Fibroblast of skin of back (primary cell): ENCODE measurements around the gene GPI.
A peak's percentile ranks its signal among the peaks of the same experiment; 100 is the strongest.

Experiments
- DNase-seq: peaks from one replicate; pipeline ENCODE4 v3.0.0-alpha.2; 2013

Gene GPI

DNA sequence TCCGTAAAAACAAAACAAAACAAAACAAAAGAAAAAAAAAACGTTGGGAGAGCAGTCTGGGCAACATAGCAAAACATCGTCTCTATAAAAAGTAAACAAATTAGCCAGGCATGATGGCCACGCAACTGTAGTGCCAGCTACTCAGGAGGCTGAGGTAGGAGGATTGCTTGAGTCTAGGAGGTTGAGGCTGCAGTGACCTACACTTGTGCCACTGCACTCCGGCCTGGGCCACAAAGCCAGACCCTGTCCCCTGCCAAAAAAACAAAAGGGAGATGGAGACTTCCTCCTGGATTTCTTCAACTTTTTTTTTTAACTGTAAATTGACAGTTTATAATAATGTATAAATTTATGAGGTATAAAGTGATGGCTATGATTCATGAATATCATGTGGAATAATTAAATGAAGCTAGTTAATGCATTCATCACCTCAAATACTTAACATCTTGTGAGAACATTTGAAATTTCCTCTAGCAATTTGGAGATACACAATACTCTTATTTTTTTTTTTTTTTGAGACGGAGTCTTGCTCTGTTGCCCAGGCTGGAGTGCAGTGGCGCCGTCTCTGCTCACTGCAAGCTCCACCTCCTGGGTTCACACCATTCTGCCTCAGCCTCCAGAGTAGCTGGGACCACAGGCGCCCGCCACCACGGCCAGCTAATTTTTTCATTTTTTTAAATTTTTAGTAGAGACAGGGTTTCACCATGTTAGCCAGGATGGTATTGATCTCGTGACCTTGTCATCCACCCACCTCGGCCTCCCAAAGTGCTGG is 41.1 kb downstream of the GPI start:
- no peak for DNase-seq

DNA sequence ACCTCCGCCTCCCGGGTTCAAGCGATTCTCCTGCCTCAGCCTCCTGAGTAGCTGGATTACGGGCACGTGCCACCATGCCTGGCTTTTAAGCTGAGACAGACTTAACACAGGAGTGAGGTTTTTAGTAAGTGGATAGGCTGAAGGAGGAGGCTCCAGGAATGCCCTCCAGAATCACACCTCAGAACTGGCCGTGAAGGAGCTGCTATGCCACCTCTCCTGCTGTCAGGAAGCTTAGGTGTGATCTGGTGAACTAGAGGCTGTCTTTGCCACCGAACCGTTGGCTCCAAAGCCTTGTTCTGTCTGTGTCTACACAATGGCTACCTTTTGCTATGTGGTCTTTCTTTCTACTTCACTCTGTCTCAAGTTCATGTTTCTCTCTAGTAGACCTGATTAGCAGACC is 43.4 kb downstream of the GPI start:
- DNase-seq: no peak

DNA sequence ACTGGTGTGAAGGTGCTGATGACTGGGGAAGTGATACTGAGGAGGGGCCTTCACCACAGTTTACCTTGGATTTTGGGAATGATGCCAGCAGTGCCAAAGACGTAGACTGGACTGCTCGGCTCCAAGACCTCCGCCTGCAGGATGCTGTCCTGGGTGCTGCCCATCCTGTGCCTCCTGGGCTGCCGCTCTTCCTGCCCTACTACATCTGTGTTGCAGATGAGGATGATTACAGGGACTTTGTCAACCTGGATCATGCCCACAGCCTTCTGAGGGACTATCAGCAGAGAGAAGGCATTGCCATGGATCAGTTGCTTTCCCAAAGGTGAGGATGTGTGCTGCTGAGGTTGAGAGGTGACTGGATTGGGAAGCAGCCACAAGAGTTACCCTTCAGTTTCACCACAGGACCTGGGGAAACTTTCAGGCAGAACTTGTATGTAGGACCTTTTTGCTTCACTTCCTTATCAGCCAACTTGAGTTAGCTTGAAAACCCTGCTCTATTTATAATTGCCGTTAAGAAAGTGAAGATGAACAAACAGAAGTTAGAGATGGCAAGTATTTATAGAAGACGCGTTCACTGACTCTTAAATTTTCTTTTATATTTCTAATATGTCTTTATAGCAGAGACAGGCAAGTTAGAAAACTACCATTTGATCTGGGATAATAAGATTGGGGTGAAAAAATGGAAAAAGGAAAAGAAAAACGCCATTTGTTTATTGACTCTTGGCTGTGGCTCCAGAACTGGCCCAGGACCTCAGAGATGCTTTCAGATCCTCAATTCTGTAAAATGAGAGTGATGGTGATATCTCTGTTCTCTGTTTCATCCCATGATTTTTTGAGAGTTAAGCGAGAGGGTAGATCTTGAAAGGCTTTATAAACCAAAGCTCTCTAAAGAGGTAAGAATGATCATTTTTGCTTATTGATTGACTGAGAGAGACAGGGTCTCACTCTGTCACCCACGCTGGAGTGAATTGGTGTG is 44.5 kb downstream of the GPI start:
- DNase-seq: no peak

DNA sequence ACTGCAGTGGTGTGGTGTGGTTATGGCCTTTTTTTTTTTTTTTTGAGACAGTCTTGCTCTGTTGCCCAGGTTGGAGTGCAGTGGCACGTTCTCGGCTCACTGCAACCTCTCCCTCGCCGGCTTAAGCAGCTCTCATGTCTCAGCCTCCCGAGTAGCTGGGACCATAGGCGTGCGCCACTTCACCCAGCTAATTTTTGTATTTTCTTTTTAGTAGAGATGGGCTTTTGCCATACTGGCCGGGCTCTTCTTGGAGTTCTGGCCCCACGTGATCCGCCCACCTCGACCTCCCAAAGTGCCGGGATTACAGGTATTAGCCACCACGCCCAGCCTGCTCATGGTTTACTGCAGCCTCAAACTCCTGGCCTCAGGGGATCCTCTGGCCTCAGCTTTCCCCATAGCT is 46.2 kb downstream of the GPI start:
- DNase-seq: no peak

DNA sequence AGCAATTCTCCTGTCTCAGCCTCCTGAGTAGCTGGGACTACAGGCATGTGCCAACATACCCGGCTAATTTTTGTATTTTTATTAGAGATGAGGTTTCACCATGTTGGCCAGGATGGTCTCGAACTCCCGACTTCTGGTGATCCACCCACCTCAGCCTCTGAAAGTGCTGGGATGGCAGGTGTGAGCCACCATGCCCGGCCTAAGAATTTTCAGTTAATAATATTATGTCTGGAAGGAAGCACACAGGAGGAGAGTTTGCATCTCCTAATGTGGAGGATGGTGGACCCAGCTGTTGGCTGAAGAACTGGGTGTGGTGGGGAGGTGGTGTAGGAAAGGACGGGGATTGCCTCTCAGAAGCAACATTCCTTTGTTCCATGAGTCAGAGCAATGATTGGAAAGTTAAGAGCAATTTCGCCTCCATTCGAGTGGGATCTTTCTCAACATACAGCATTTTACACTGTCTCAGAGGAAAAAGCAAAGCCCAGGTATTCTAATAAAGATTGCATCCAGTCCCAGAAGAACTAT is 51.1 kb downstream of the GPI start:
- no peak for DNase-seq

DNA sequence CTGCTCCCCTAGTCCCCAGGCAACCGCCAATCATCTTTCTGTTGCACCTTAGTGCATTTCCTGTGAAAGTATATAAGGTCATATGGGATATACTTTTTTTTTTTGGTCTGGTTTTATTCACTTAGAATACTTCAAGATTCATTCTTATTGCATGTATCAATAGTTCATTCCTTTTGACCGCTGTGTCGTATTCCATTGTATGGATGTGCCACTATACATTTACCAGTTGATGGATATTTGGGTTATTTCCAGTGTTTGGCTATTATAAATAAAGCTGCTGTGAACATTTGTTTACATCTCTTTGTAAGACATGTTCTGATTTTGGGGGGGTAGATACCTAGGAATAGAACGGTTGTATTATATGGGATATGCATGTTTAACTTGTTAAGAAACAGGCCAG is 53.3 kb downstream of the GPI start:
- no peak for DNase-seq

DNA sequence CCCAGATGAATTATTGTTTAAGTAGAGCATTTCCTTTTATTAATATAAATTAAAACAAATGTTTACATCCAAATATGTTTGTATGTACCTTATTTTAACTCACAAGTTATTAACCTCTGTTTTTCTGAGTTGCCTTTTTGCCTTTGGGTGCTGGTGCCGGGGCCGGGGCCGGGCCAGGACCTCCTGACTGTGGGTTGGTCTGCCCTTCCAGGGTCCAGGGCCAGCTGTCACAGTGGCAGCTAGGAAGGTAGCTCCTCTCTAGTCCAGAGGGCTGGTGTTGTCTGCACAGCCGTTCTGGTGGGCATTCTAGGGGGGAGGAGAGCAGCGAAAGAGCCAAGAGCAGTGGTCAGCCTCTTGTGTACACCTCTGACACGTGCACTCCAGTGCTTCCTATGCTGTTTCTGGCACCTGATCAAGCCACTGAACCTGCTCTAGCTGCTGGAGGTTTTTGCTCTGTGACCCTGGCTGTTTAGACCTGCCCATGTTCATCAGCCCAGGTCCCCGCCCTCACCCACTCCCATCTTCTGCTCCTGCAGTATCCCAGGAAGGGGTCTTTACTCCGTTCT is 61.2 kb downstream of the GPI start:
- DNase-seq: no peak

DNA sequence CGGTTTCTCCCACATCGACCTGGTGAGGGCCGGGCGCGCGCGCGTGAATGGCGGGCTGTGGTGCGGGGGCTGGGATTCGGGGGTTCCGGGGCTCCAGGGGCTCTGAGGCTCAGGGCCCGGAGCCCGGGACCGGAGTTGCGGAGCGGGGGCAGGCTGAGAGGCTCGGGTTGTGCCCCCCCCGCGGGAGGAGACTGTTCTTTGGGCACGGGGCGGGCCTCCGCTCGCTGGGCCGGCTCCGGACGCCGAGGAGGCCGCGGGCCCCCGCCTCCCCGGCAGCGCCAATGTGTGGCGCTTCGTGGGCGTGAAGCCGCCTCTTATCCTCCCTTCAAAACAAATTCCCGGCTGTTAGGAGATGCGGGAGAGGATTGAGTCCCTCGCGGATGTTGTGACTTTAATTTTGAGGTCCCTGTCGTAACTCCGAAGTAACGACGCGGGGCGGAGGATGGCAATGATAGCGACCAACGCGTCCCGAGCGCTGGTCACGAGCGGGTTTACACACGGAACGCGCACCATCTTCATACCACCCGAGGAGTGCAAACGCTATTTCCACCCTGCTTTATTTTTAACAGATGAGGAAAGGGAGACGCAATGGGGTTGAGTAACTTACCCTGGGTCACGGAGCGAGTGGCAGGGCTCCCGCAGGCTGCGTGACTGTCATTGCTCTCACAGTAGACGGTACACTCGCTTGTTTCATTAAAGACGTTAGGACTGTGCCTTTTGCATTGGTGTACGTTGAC is 63.7 kb downstream of the GPI start:
- DNase-seq: peak; percentile 39

DNA sequence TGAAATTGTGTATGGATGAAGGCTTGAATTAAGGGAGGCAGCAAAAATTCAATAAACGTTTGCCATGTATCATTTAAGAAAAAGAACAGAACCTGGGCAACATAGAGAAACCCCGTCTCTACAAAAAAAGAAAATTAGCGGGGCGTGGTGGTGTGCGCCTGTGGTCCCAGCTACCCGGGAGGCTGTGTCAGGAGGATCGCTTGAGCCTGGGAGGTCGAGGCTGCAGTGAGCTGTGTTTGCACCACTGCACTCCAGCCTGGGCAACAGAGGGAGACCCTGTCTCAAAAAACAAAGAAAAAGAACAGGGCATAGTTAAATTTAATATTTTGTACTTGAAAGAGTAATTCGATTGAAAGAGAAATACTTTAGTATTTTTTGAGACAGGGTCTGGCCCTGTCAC is 64.6 kb downstream of the GPI start:
- no peak for DNase-seq

DNA sequence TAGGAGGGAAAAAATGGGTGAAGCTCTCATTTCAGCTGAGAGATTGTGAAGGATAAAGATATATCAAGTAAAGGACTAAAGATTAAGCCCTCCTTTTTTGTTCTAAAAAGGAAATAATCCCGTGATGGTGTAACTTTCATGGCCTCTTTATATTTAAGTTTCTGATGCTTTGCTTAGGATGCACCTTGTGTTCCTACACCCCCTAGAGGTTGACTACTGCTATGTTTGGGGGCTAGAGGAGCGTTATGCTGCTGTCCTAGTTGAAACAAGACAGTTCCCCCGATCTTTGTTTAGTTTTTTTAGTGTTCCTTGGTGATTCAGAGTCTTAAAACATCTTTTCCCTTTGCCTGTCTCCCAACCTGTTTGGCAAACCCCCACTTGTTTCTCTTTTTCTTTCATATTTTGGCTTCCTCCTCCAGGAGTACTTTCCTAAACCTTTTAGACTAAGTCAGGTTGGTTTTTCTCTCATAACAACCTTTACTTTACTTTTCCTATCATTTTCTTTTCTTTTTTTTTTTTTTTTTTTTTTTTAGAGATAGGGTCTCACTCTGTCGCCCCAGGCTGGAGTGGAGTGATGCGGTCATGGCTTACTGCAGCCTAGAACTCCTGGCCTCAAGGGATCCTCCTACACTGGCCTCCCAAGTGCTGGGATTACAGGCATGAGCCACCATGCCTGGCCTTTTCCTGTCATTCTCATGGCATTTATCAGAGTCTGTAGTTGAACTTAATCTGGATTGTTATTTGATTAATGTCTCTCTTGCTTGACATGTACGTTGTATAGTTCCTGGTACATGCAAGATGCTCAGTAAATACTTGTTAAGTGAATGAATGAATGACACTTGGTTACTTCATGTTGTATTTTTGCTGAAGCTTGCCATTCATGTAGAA is 66.0 kb downstream of the GPI start:
- DNase-seq: peak; percentile 57

DNA sequence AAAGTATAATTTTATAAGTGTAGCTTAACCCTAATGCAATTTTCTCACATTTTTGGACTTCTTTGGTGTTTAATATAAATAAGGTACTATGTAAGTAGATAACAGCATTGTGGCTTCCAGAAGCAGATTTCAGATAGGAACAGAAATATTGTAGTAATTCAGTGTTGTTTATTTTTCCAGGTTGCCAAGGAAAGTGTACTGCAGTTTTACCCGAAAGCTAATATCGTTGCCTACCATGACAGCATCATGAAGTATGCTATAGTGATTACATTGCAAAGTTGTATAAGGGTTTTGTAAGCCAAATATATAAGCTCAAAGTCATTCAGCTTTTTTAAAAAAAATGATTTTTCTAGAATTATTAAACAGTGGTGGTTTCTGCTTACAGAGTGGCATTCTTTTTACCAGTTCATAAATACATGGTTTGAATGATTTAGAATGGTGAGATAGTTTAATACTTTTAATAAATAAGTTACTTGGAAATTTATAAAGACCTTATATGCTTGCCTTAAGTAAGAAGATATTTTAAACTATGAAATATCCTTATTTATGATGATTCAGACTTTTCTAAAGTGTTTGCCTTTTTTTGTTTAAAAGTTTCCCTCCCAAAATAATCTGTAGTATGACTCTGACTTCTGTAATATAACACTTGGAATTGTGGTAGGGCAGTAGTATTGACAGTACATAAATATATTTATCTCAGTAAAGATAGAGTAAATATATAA is 66.8 kb downstream of the GPI start:
- DNase-seq: no peak

DNA sequence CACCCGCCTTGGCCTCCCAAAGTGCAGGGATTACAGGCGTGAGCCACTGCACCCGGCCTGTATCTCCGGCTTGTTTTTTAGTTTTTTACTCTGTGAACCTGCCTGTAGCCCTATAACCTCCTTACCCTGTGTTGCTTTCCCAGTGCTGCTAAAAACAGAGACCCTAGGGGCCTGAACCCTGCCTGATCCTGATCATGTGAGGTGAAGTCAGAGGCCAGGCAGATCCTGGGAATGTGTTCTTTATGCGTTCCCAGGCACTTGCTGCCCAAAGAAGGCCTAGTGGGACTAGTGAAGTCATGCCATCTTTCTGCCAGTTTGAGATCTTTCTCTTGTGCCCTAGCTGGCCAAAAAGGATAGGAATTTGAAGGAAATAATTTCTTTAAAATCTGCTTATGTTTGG is 67.8 kb downstream of the GPI start:
- DNase-seq: no peak

DNA sequence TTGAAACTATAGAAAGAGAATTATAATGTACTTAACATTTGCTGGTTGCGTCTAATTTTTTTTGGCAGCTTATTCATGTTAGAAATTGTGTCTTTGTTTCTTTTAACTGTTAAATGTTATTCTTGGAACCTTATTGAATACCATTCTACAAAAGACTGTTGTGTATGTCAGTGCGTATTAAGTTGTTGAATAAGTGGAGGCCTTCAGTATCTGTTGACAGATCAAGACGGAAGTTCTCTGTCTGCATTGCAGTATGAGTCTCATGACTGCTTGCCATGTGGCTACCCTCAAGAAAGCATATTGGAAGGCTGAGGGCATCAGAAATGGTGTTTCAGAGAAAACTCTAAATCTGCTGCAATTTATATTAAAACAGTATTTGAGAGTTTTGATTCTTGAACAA is 71.7 kb downstream of the GPI start:
- peak; percentile 16 for DNase-seq

DNA sequence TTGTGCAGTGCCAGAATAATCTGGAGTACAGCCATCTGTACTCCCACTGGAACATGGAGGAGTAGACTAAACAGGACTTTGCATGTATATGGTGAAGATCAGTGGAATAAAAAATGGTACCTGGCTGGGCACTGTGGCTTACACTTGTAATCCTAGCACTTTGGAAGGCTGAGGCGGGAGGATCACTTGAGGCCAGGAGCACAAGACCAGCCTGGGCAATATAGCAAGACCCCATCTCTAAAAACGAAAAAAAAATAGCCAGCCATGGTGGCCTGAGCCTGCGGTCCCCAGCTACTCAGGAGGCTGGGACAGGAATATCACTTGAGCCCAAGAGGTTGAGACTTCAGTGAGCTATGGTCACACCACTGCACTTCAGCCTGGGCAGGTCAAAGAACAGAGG is 83.2 kb downstream of the GPI start:
- DNase-seq: no peak
